HepG2 (cell line): Measurements from ENCODE around the gene SENP5. TPM values are rescaled to one million over a fixed set of nuclear protein-coding genes. Genes with fewer than 3 reads are reported as not detected.

Experiments used
- ETV6 ChIP-seq: sonication (generic); formaldehyde crosslinking; conservative IDR thresholded peaks from 2 replicates; pipeline ENCODE4 v1.4.0; 2020; ENCODE audit warnings: missing genetic modification reagents
- FOXK2 ChIP-seq: fragments of 450-650 bp; IDR thresholded peaks from 2 replicates; pipeline ENCODE4 v1.6.1; 2016
- IKZF4 ChIP-seq: sonication (generic); formaldehyde crosslinking; IDR thresholded peaks from 2 replicates; pipeline ENCODE4 v1.5.1; 2020; ENCODE audit warnings: borderline replicate concordance, mild to moderate bottlenecking, low read depth, missing genetic modification reagents; ENCODE audit errors: not compliant biosample characterization
- KMT2A ChIP-seq: sonication (generic); formaldehyde crosslinking; IDR thresholded peaks from 2 replicates; pipeline ENCODE4 v1.4.0; 2020; ENCODE audit warnings: missing genetic modification reagents
- POLR2AphosphoS5 ChIP-seq: IDR thresholded peaks from 2 replicates; pipeline ENCODE4 v1.6.1; 2012; ENCODE audit warnings: low read depth, low read length
- SALL2 ChIP-seq: sonication (generic); formaldehyde crosslinking; IDR thresholded peaks from 2 replicates; pipeline ENCODE4 v1.8.1; 2023; ENCODE audit warnings: mild to moderate bottlenecking, missing genetic modification reagents, inconsistent platforms
- ZNF335 ChIP-seq: sonication (generic); formaldehyde crosslinking; IDR thresholded peaks from 2 replicates; pipeline ENCODE4 v1.4.0; 2020; ENCODE audit warnings: missing genetic modification reagents
- polyA plus RNA-seq, 8 experiments: library from polyadenylated mRNA; depleted of rRNA in 3 of 8; stranded (reverse) in 7 of 8; unstranded in 1 of 8; fragments of >200 nt; fragmentation: Illumina TruSeq in 4 of 8; extraction: Trizol in 4 of 8; gene quantifications; 2 replicates each; pipeline versions ENCODE4 v1.2.1 to v1.2.3, GENCODE V29; 2011 to 2016; ENCODE audit warnings: low read depth in 4 of 8, missing spikeins in 1 of 8, mixed read lengths in 1 of 8; ENCODE audit not compliant: insufficient read depth in 1 of 8
- total RNA-seq, 5 experiments: library from RNA; depleted of rRNA; stranded (reverse); fragments of >200 nt; fragmentation: Illumina TruSeq; extraction: Trizol; gene quantifications; 2 replicates each; pipeline ENCODE4 v1.2.3, GENCODE V29; 2016; ENCODE audit warnings: low read depth in 1 of 5
- TF ChIP-seq, protein P1 (sequence below): sonication (generic); formaldehyde crosslinking; IDR thresholded peaks from 2 replicates; pipeline ENCODE4 v1.8.1; 2023; ENCODE audit warnings: mild to moderate bottlenecking, missing genetic modification reagents
- TF ChIP-seq, protein P2 (sequence below): sonication (generic); formaldehyde crosslinking; IDR thresholded peaks from 2 replicates; pipeline ENCODE4 v1.5.0; 2020; ENCODE audit warnings: mild to moderate bottlenecking, missing genetic modification reagents
- TF ChIP-seq, protein P3 (sequence below): sonication (generic); formaldehyde crosslinking; IDR thresholded peaks from 2 replicates; pipeline ENCODE4 v1.4.0; 2020; ENCODE audit warnings: missing genetic modification reagents

SENP5 gene
- total and polyA plus RNA-seq, 2 of the 13 experiments (the other 11 are each of a cell fraction or from before 2014, with no cell fraction given), result 17.6 to 30.9 TPM

DNA sequence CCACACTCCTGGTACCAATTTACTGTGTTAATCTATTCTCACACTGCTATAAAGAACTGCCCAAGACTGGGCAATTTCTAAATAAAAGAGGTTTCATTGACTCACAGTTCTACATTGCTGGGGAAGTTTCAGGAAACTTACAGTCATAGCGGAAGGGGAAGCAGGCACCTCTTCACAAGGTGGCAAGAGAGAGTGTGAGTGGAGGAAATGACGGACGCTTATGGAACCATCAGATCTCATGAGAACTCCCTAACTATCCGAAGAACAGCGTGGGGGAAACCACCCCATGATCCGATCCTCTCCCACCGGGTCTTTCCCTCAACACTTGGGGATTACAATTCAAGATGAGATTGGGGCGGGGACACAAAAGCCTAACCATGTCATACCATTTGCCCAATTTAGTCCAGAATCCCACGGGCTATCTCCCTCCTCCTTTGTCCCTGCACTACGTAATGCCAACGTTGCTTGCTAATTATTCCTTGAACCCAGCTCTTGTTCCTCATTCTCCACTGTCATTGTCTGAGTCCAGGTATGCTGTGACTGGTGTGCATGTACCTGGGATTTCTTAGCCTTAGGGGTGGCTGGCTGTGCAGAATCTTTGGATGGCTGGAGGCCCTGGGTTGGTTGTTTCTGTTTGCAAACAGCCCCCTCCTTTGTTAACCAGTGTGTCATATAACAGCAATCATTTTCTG, 97.5 kb downstream of the SENP5 start (continued):
- TF ChIP-seq, protein P1, sequence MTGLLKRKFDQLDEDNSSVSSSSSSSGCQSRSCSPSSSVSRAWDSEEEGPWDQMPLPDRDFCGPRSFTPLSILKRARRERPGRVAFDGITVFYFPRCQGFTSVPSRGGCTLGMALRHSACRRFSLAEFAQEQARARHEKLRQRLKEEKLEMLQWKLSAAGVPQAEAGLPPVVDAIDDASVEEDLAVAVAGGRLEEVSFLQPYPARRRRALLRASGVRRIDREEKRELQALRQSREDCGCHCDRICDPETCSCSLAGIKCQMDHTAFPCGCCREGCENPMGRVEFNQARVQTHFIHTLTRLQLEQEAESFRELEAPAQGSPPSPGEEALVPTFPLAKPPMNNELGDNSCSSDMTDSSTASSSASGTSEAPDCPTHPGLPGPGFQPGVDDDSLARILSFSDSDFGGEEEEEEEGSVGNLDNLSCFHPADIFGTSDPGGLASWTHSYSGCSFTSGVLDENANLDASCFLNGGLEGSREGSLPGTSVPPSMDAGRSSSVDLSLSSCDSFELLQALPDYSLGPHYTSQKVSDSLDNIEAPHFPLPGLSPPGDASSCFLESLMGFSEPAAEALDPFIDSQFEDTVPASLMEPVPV, result peak; percentile 60; the same call in 1 of the 2 replicates
- TF ChIP-seq, protein P2, sequence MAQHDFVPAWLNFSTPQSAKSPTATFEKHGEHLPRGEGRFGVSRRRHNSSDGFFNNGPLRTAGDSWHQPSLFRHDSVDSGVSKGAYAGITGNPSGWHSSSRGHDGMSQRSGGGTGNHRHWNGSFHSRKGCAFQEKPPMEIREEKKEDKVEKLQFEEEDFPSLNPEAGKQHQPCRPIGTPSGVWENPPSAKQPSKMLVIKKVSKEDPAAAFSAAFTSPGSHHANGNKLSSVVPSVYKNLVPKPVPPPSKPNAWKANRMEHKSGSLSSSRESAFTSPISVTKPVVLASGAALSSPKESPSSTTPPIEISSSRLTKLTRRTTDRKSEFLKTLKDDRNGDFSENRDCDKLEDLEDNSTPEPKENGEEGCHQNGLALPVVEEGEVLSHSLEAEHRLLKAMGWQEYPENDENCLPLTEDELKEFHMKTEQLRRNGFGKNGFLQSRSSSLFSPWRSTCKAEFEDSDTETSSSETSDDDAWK (CRISPR knock-in tag), result no peak
- TF ChIP-seq ETV6, result no peak
- TF ChIP-seq KMT2A, result no peak
- TF ChIP-seq FOXK2, result no peak
- TF ChIP-seq, protein P3, sequence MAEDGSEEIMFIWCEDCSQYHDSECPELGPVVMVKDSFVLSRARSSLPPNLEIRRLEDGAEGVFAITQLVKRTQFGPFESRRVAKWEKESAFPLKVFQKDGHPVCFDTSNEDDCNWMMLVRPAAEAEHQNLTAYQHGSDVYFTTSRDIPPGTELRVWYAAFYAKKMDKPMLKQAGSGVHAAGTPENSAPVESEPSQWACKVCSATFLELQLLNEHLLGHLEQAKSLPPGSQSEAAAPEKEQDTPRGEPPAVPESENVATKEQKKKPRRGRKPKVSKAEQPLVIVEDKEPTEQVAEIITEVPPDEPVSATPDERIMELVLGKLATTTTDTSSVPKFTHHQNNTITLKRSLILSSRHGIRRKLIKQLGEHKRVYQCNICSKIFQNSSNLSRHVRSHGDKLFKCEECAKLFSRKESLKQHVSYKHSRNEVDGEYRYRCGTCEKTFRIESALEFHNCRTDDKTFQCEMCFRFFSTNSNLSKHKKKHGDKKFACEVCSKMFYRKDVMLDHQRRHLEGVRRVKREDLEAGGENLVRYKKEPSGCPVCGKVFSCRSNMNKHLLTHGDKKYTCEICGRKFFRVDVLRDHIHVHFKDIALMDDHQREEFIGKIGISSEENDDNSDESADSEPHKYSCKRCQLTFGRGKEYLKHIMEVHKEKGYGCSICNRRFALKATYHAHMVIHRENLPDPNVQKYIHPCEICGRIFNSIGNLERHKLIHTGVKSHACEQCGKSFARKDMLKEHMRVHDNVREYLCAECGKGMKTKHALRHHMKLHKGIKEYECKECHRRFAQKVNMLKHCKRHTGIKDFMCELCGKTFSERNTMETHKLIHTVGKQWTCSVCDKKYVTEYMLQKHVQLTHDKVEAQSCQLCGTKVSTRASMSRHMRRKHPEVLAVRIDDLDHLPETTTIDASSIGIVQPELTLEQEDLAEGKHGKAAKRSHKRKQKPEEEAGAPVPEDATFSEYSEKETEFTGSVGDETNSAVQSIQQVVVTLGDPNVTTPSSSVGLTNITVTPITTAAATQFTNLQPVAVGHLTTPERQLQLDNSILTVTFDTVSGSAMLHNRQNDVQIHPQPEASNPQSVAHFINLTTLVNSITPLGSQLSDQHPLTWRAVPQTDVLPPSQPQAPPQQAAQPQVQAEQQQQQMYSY (CRISPR knock-in tag), result 0 out of 2 replicates have a peak, but pooled peaks have one; percentile 55
- TF ChIP-seq POLR2AphosphoS5, result peak; percentile 30; the same call in 1 of the 2 replicates
- TF ChIP-seq ZNF335 (CRISPR knock-in tag), result no peak
- TF ChIP-seq IKZF4 (CRISPR knock-in tag), result no peak
- no peak for TF ChIP-seq SALL2 (CRISPR knock-in tag)
